NCI-H1092 treated with DMSO at 0.1 percent for 48 hours (cell line): ENCODE measurements around the gene TMEM169.
A peak's percentile ranks its signal among the peaks of the same experiment; 100 is the strongest.

Source experiments
- DNase-seq: peaks from one replicate; lab custom pipeline; 2025; lab: John Stamatoyannopoulos, UW

TMEM169 gene, protein sequence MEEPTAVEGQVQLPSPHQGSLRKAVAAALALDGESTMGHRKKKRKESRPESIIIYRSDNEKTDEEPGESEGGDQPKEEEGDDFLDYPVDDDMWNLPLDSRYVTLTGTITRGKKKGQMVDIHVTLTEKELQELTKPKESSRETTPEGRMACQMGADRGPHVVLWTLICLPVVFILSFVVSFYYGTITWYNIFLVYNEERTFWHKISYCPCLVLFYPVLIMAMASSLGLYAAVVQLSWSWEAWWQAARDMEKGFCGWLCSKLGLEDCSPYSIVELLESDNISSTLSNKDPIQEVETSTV

DNA sequence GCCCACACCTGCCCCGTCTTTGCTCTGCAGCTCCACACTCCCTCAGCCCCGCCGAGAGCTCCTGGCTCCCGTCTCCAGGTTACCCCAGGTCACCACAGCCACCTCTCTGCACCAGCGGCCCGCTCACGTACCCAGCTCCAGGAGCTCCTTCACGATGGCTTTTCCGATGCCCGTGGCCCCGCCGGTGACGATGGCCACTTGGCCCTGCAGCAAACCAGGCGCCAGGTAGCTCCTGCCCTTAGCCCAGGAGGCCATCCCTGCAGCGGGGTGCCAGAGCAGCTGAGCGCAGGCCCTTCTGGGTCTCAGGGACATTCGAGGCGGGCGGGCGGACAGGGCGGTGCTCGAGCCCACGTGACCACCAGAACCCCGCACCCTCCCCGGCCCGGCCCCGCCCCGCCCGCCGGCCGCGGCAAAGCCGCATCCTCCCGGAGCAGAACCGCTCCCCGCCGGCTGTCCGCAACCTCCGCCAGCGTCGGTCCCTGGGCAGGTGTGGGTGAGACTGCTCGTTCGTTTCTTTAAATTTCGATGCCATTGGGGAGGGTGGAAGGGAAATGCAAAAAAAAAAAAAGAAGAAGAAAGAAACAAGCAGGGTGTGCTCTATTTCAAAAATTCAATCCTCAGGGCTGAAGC lies at the start of gene TMEM169, which contains the start of gene PECR:
TSS of gene TMEM169 (plus strand) at position 433 of the 630 bp plus-strand sequence. CDS start 14,045 bp downstream, outside the sequence.
TSS of gene PECR (minus strand) at position 323 of the 630 bp plus-strand sequence. CDS start at position 255, 68 bp downstream.
- peak; percentile 68 for DNase-seq

DNA sequence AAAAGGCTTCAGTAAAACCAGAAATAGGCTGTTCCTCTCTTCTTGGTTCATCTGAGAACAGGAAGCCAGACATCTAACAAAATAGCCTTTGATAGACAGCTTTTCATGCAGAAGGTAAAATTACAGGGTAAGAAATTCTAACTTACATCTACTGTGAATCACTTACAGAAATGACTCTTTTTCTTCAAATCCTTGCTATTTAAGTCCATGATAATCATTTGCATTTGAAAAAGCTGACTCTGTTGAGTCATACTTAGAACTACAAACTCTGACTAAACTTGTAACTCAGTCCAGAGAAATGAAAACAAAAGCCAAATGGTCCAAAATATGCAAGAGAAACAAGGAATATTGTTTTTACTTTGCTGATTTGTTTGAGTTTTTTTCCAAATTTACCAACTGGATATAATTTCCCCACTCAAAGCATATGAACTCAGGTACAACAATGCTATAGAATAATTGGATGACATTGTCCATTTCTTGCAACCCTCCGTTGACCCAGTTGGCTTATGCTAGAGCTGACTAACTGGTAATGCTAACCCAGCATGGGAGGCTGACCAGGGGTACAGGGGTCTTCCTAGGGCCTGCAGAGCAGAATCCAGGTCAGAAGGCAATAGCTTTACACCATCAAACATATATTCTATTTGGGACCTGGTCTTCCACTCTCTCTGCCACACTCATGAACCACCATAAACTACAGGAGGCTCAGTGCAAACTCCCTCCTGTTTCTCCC lies 49.6 kb upstream of the TMEM169 start:
- no peak for DNase-seq

DNA sequence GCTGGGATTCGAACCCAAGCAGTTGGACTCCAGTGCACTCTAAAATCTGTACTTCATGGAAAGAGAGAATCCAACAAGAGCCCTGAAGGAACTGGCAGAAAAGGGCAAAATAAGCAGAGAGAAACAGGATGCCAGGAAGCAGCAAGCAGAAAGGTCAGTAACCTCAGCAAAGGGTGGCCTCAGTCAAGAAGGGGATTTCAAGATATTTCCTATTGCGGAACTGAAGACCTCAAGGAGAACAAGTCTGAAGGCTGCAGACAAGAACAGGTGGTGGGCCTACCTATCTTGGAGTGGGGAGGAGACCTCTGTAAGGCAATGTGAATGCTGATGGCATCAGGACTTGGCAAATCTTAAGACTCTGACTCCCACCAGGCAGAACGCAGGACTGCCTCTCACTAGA lies 48.3 kb upstream of the TMEM169 start:
- DNase-seq, result no peak

- peak; percentile 13 for DNase-seq
These were observed 47.7 kb upstream of the TMEM169 start for GRCh38 chr2:216034065-216034464.

DNA sequence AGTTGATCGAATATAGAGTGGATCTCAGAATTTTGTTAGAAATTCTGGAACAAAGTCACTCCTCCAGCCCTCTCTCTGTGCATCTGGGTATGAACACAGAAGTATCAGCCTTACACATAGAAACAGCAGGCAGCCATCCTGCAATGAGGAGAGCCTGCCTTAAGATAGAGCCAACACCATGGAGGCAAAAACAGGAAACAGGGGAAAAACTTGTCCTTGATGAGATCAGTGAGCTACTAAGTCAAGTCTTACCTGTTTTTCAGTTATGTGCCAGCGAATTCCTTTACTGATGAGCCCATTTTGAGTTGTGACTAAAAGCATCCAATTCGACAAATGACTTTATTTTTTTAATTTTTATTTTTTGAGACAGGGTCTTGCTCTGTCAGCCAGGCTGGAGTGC lies 41.8 kb upstream of the TMEM169 start:
- DNase-seq, result no peak

GRCh38 chr2:216041438-216041837 lies 40.3 kb upstream of the TMEM169 start:
- DNase-seq, result no peak

DNA sequence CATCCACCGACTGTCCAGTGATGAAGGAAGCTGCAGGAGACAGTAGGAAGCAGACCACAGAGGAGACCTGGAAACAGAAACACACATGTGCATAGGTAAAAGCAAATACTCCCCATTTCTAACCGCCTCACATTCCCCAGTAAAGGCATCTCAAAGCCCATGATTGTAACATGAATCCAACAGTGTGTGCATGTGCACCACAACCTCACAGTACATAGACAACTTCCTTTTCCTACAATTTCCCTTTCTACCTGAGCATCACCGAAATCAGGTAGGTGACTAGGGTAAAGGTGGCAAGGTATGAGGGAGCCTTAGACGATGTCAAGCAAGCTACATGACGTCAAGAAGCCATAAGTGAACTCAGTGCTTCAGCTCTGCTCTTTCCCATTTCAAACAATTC lies 37.8 kb upstream of the TMEM169 start:
- DNase-seq, result no peak

DNA sequence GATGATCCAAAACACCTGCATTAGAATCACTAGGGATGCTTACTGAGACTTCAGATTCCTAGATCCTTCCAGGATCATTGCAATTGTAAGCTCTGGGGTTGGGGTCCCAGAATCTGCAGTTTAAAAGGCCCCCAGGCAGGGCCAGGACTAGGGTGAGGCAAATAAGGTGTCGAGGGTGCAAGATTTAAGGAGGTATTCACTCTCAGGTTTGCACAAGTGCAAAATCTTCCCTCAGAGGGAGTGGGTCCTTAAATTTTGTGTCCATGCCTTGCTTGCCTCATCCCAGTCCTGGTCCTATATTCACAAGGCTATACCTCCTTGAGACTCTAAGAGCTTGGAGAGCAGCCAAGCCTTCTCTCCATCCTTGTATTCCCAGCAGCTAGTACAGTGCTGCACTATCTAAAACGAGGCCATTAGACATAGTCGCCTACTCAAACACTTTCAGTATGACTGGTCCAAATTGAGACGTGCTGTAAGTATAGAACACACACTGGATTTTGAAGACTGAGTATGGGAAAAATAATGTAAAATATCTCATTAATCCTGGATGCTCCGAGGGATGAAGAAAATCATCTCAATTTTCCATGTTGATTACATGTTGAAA lies 36.7 kb upstream of the TMEM169 start:
- no peak for DNase-seq

- DNase-seq, result no peak
These were observed 34.3 kb upstream of the TMEM169 start for GRCh38 chr2:216047397-216047796.

DNA sequence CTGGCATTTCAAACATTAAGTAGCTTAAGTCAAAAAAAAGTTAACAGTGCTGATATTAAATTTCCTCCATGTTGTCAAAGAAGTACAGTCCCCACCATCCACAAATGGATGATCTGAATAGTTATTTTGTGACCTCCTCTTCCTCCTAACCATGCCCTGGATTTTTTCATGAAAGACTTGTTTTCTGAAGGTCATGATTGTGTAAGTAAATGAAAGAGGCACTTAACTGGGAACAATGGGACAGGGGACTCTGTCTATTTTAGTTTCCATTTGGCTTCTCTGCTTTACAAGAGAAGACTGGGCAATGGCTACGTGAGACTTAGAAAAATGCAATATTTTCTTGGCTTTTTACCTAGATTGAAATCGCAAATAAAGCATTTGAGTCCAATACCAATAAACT lies 32.3 kb upstream of the TMEM169 start:
- DNase-seq, result no peak

DNA sequence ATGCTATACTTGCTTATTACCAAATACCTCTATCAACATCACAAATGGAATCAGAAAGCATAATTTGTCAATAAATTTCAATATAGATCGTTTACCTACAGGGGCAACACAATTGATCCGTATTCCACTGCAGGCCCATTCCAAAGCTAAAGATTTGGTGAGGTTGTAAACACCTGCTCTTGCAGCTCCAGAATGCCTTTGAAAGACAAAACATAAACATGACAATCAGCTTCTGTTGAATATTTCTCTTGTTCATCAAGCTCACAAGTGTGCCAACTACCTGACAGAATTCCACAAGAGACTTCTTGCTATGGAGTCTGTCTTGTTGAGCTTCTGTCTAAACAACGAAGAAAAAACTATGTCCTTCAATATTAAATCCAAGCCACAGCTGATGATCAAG lies 30.4 kb upstream of the TMEM169 start:
- no peak for DNase-seq

DNA sequence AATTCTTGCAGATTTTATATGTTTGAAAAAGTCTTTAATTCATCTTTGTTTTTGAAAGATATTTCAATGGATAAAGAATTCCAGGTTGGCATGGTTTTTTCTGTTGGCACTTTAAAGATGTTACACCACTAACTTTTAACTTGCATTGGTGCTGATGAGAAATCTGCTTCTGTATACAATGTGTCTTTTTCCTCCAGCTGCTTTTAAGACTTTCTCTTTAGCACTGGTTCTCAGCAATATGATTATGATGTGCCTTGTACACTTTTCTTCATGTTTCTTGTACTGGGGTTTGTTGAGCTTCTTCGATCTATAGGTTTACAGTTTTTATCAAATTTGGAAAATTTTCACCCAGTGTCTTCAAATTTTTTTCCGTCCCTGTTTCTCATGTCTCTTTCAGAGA lies 29.3 kb upstream of the TMEM169 start:
- no peak for DNase-seq

- no peak for DNase-seq
These were observed 26.0 kb upstream of the TMEM169 start for GRCh38 chr2:216055680-216056079.

DNA sequence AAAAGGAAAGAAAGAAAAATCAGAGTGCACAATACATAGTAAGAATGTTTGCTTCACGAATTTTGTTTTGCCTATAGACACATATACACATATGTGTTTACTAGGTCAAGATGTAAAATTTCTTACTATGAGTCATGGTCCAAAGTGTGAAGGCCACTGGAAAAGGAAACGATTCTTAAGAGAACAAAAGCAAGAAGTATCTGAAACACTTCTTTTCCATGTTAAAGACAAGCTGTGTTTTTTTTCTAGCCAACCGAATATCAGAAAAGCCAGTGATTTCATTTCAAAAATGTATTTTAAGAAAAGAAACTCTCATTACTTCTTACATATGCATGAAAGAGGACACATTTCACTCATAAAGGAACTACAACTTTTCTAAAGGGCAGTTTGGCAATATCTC lies 25.0 kb upstream of the TMEM169 start:
- DNase-seq, result no peak

DNA sequence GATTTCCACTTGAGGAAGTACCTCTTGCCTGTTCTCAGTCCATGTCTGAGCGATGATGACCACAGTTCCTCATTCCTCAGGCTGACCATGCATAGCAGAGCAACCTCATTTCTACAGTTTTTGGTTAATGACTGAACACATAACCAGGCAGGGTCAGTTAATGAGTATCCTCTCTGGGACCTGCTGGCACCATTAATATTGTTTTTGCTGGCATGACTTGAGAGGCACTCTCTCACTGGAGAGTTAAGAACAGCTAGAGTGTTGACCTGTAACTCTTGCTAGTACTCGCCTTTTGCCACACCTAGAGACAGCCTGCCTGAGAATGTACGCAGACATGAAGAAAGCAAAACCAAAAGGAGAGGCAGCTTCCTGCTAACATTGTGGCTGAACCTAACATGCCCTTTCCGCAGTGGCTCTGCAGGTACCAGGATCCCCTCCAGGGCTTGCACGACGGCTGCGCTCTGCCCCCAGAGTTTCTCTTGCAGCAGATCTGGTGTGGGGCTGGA lies 24.0 kb upstream of the TMEM169 start:
- no peak for DNase-seq

DNA sequence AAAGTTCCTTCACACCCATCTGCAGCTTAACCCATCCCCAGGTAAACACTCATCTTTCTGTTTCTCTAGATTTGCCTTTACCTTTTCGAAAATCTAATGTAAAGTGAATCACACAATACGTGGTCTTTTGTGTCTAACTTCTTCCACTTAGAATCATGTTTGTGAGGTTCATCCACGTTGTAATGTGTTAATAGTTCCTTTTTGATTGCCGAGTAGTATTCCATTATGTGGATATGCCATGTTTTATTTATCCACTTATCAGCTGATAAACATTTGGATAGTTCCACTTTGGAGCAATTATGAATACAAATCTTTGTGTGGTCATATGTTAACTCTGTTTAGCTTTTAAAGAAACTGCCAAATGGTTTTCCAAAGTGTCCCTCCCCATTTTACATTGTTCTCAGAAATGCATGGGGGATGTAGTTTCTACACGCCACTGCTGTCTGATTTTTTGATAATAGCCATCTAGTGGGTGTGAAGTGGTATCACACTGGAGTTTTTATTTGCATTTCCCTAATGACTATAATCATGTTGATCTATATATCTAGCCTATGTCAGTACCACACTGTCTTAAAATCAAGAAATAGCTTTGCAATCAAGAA lies 22.4 kb upstream of the TMEM169 start:
- DNase-seq, result no peak

DNA sequence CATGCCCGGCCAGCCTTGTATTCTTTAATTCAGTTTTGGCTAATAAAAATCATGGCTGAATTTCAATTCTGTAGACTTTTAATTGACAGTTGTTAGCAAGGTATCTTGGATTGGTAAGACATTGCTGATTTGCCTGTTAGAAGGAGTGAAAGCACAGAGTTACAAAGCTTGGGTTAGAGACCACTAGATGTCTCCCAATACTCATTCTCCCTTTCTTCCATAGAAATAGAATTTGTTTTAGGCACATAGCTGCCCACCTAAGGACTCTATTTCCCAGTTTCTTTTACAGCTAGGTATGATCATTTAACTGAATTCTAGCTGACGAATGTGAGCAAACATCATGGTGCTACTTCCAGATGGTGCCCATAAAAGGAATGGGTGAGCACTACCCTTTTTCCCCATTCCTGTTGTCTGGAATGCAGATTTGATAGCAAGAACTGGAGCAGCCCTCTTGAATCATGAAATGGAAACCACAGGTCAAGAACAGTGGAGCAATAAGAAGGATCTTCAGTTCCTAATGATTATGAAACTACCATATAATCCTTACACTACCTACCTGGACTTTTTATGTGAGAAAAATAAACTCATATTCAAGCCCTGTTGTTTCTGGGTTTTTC lies 17.6 kb upstream of the TMEM169 start:
- DNase-seq, result no peak

- DNase-seq, result no peak
These were observed 17.1 kb upstream of the TMEM169 start for GRCh38 chr2:216064665-216065064.

DNA sequence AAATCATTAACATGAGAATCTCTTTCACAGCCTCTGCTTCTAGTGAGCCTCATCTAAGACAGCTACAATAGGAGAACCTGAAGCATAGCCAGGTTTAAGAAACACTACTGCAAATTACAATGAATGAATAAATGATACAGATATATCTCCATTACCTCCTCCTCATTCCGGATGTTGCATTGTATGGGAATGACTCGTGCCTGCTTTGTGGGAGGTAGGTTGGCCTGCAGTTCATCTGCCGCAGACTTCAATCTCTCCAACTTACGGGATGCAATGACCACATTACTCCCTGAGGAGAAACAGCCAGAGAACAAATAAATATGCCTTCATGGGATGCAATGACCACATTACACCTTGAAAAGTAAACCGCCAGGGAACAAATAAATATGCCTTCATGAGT lies 15.5 kb upstream of the TMEM169 start:
- no peak for DNase-seq

DNA sequence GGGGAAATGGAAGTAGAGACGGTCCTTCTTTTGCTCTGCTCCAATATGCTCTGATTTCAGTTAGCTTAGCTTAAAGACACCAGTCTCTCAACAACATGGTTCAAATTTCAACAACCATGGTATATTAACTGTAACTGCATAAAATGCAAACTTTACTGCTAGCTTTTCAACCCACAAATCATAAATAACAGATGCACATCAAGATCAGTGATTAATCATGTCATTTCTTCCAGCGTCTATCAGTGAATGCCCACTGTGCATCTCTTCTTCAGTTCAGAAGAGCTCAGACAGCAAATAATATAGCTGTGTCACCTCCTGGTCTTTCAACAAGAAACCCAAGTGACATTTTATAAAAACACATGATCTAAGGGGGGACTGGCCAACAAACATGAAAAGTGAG lies 12.7 kb upstream of the TMEM169 start:
- no peak for DNase-seq

GRCh38 chr2:216070195-216070594 lies 11.5 kb upstream of the TMEM169 start:
- no peak for DNase-seq
